Thyroid gland (tissue), 4 donors: ENCODE results near the gene ATP5ME. TPM values are rescaled to one million over a fixed set of nuclear protein-coding genes. Genes with fewer than 3 reads are reported as not detected.

ENCODE experiments used
- DNase-seq, 2 donors: peaks; one replicate each; pipeline ENCODE4 v3.0.0-alpha.2; 2019
- H3K27ac ChIP-seq, 3 donors: fragments of 200-600 bp; sonication (generic); 1 replicate in 2 of 3; 2 replicates in 1 of 3; pipeline ENCODE4 v1.5.1; 2016 to 2019; ENCODE audit warnings: mild to moderate bottlenecking in 1 of 3, moderate library complexity in 1 of 3
- H3K27me3 ChIP-seq: fragments of 200-600 bp; sonication (generic); one replicate; pipeline ENCODE4 v1.5.1; 2019
- H3K36me3 ChIP-seq, 2 donors: fragments of 200-600 bp; sonication (generic); one replicate each; pipeline ENCODE4 v1.5.1; 2016 to 2019
- H3K4me1 ChIP-seq, 2 donors: fragments of 200-600 bp; sonication (generic); one replicate each; pipeline ENCODE4 v1.5.1; 2017 to 2019
- H3K4me3 ChIP-seq, 3 donors: fragments of 200-600 bp; sonication (generic); replicated peaks in 1 of 3; 1 replicate in 2 of 3; 2 replicates in 1 of 3; pipeline ENCODE4 v1.5.1; 2016; ENCODE audit warnings: mild to moderate bottlenecking in 1 of 3
- H3K9me3 ChIP-seq: fragments of 200-600 bp; sonication (generic); one replicate; pipeline ENCODE4 v1.5.1; 2017
- POLR2A ChIP-seq, 2 donors: fragments of 450-650 bp; IDR thresholded peaks; one replicate each; pipeline ENCODE4 v1.6.1; 2017; ENCODE audit warnings: antibody characterized with exemption in 2 of 2, mild to moderate bottlenecking in 2 of 2, moderate library complexity in 1 of 2
- WGBS, 2 donors: methylation state at CpG; one replicate each; pipeline ENCODE4 v1.1.5; 2017; 5-methylcytosine and 5-hydroxymethylcytosine counted together
- intact Hi-C: fragments of 100-400 bp; cut with DNase I; formaldehyde crosslinking; loops from one replicate; pipeline ENCODE4 v1.15.1; 2023
- total RNA-seq, 4 donors: library from RNA; depleted of rRNA; stranded (reverse); fragments of >200 nt; gene quantifications; one replicate each; pipeline ENCODE4 v1.2.3, GENCODE V29; 2016
- TF ChIP-seq, protein P1 (sequence below), 6 experiments: fragments of 200-600 bp in 3 of 6; fragments of 450-650 bp in 3 of 6; sonication (generic) in 3 of 6; IDR thresholded peaks; one replicate each; pipeline ENCODE4 v1.5.1; 2016 to 2019; ENCODE audit warnings: antibody characterized with exemption in 6 of 6, mild to moderate bottlenecking in 2 of 6, inconsistent platforms in 1 of 6, moderate library complexity in 1 of 6

ATP5ME gene
- total RNA-seq, 4 donors from 2014 or later: 82.2 to 144 (median 106) TPM

DNA sequence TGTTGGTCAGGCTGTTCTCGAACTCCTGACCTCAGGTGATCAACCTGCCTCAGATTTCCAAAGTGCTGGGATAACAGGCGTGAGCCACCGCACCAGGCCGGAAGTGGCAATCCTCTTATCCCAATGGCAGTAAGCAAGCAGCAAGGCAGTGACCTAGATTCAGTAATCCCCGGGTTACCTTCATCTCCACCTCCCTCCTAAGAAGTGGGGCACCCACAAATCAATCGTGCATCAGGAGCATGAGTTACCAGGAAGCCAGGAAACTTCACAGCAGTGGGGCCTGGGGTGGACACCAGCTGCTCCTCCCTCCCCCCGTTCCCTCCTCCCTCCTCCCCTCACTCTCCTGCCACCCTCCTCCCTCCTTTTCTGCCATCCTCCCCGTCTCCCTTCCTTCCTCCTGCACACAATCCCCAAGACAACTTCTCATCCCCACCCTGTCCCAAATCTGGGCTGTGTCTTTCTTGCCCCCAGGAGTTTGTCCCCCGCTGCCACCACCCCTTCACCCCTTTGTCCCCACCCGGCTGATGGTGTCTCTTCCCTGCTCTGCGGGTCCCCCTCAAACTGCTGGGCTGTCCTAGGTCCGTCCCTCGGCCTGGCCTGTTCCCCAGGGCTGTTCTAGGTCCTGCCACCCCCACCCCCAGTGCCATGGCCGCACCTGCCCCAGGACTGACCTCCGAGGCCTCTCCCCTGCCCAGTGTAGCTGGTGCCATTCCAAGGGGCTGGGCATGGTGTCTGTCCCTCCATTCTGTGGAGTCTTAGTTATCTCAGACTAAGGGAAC lies 46.5 kb downstream of the ATP5ME start:
- TF ChIP-seq, protein P1, sequence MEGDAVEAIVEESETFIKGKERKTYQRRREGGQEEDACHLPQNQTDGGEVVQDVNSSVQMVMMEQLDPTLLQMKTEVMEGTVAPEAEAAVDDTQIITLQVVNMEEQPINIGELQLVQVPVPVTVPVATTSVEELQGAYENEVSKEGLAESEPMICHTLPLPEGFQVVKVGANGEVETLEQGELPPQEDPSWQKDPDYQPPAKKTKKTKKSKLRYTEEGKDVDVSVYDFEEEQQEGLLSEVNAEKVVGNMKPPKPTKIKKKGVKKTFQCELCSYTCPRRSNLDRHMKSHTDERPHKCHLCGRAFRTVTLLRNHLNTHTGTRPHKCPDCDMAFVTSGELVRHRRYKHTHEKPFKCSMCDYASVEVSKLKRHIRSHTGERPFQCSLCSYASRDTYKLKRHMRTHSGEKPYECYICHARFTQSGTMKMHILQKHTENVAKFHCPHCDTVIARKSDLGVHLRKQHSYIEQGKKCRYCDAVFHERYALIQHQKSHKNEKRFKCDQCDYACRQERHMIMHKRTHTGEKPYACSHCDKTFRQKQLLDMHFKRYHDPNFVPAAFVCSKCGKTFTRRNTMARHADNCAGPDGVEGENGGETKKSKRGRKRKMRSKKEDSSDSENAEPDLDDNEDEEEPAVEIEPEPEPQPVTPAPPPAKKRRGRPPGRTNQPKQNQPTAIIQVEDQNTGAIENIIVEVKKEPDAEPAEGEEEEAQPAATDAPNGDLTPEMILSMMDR (IDR thresholded peaks at IDR 0.05): no peak
- TF ChIP-seq POLR2A (IDR thresholded peaks at IDR 0.05): no peak
- H3K36me3 ChIP-seq: no peaks in the 10 kb centered on the region
- H3K9me3 ChIP-seq: no peaks in the 10 kb centered on the region
- no peak for DNase-seq
- H3K4me3 ChIP-seq: no peak overlapping the region
- no peaks in the 10 kb centered on the region for H3K27me3 ChIP-seq
- 70 to 71% methylated on average over 14 of the region's 15 CpGs for whole genome bisulfite sequencing, 2 donors
- H3K27ac ChIP-seq: no peak overlapping the region
- intact Hi-C loops: no loop called here
- H3K4me1 ChIP-seq: peaks cover 6 to 20% of the 10 kb centered on the region in 2 donors

GRCh38 chr4:626201-627091 lies 47.6 kb downstream of the ATP5ME start:
- DNase-seq: no peak
- H3K36me3 ChIP-seq: no peaks in the 10 kb centered on the region
- H3K4me1 ChIP-seq: peaks cover 6 to 20% of the 10 kb centered on the region in 2 donors
- H3K9me3 ChIP-seq: no peaks in the 10 kb centered on the region
- H3K4me3 ChIP-seq: no peak overlapping the region
- WGBS, 2 donors: 69 to 79% methylated on average over 13 to 19 of the region's 20 CpGs
- H3K27me3 ChIP-seq: no peaks in the 10 kb centered on the region
- intact Hi-C loops: no loop called here
- TF ChIP-seq, protein P1 (IDR thresholded peaks at IDR 0.05): no peak
- no peak for TF ChIP-seq POLR2A (IDR thresholded peaks at IDR 0.05)
- H3K27ac ChIP-seq: no peak overlapping the region

GRCh38 chr4:625631-626161 lies 48.4 kb downstream of the ATP5ME start:
- Histone ChIP-seq H3K4me3 (no peak overlapping the region), H3K36me3 (no peaks in the 10 kb centered on the region), H3K27ac (no peak overlapping the region), H3K9me3 (no peaks in the 10 kb centered on the region), H3K4me1 (peaks cover 6 to 20% of the 10 kb centered on the region in 2 donors), H3K27me3 (no peaks in the 10 kb centered on the region)
- intact Hi-C loops: no loop called here
- peak; percentile 62 to 71 for DNase-seq
- TF ChIP-seq, protein P1 (IDR thresholded peaks at IDR 0.05): no peak
- TF ChIP-seq POLR2A (IDR thresholded peaks at IDR 0.05): no peak
- WGBS, 2 donors: 58 to 80% methylated on average over 27 to 31 of the region's 39 CpGs

DNA sequence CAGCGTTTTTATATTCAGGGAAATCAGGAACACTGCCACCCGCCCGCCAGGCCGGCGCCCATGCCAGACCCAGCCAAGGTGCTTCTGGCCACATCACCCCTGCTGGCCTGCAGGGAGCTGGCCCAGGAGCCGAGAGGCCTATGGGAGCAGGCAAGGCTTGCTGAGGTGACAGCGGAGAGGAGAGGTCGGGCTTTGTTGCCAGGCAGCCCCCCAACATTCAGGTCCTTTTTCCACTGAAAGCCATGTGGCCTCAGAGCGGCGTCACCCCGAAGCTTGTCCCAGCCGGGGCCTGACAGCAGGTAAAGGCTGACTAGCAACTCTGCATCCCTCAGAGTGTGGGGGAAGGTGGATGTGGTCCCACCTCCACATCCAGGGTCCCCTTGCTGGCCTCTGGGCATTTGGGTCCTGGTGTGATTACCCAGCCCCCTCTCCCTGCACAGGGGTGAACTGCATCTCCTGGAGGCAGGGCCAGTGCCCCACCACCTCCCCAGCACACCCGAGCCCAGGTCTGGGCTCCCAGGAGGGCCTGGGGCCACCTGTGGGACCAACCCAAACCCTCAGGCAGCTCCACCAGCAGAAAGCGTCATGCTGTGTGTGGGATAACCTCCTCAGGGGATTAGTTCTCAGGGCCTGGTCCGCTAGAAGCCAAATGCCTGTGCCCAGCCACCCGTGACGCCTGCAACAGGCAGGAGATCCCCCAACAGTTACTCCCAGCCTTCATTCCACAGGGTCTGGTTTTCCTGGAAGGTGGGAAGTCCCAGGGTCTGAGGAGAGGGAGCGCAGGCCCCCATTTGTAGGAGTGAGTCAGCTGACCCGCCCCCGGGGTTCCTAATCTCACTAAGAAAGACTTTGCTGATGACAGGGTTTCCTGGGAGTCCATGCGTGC lies 49.1 kb downstream of the ATP5ME start, which contains the start of gene PDE6B:
TSS of gene PDE6B (plus strand) at position 869 of the 886 bp plus-strand sequence. CDS start 54 bp downstream, outside the sequence.
- Histone ChIP-seq H3K27me3 (no peaks in the 10 kb centered on the region), H3K9me3 (no peaks in the 10 kb centered on the region), H3K4me3 (no peak within 1 kb of the TSS), H3K27ac (no peak within 1 kb of the TSS), H3K36me3 (no peaks in the 10 kb centered on the region), H3K4me1 (peaks cover 6 to 20% of the 10 kb centered on the region in 2 donors)
- TF ChIP-seq, protein P1 (IDR thresholded peaks at IDR 0.05): no peak
- TF ChIP-seq POLR2A (IDR thresholded peaks at IDR 0.05): no peak
- peak; percentile 57 to 66 for DNase-seq
- 61 to 71% methylated on average over 14 to 16 of the region's 21 CpGs for WGBS, 2 donors
- intact Hi-C loops: no loop called here
